CD14-positive monocyte (primary cell): Measurements from ENCODE around the gene PIR. TPM values are rescaled to one million over a fixed set of nuclear protein-coding genes. Genes with fewer than 3 reads are reported as not detected.

Source experiments
- DNase-seq, 3 donors: peaks; one replicate each; pipeline ENCODE4 v3.0.0-alpha.2; 2011 to 2022
- H2AFZ ChIP-seq: 2 replicates; pipeline ENCODE4 v1.6.0; 2012; ENCODE audit warnings: mild to moderate bottlenecking, low read depth, low read length, inconsistent platforms; ENCODE audit not compliant: insufficient read depth, poor library complexity, severe bottlenecking
- H3K27ac ChIP-seq, 2 donors: 1 replicate in 1 of 2; 2 replicates in 1 of 2; pipeline ENCODE4 v1.5.1; 2012 to 2013; ENCODE audit warnings: low read length in 2 of 2, control low read depth in 1 of 2, inconsistent platforms in 1 of 2, low read depth in 1 of 2, mild to moderate bottlenecking in 1 of 2
- H3K27me3 ChIP-seq, 2 donors: one replicate each; pipeline versions ENCODE4 v1.6.0 to v1.6.1; 2011 to 2013; ENCODE audit warnings: low read length in 2 of 2; ENCODE audit not compliant: control insufficient read depth in 2 of 2, insufficient read depth in 2 of 2
- H3K36me3 ChIP-seq, 2 donors: replicated peaks in 1 of 2; 1 replicate in 1 of 2; 2 replicates in 1 of 2; pipeline versions ENCODE4 v1.5.1 to v1.6.1; 2012 to 2013; ENCODE audit warnings: low read length in 2 of 2, control low read depth in 1 of 2, inconsistent platforms in 1 of 2, mild to moderate bottlenecking in 1 of 2; ENCODE audit not compliant: insufficient read depth in 2 of 2, control insufficient read depth in 1 of 2
- H3K4me1 ChIP-seq, 2 donors: 1 replicate in 1 of 2; 2 replicates in 1 of 2; pipeline versions ENCODE4 v1.5.1 to v1.6.1; 2012 to 2013; ENCODE audit warnings: low read length in 2 of 2, control low read depth in 1 of 2, inconsistent platforms in 1 of 2, mild to moderate bottlenecking in 1 of 2, moderate library complexity in 1 of 2; ENCODE audit not compliant: insufficient read depth in 2 of 2, control insufficient read depth in 1 of 2
- H3K4me2 ChIP-seq: replicated peaks from 2 replicates; pipeline ENCODE3; 2012; ENCODE audit warnings: low read length, moderate library complexity, mild to moderate bottlenecking; ENCODE audit not compliant: poor library complexity, severe bottlenecking; ENCODE audit errors: extremely low read depth
- H3K4me3 ChIP-seq, 3 experiments: fragments of 200-600 bp in 1 of 3; sonication (generic) in 1 of 3; replicated peaks in 1 of 3; 1 replicate in 2 of 3; 2 replicates in 1 of 3; pipeline ENCODE4 v1.5.1; 2011 to 2013; ENCODE audit warnings: low read length in 3 of 3, mild to moderate bottlenecking in 3 of 3, control low read depth in 2 of 3, low read depth in 2 of 3, inconsistent platforms in 1 of 3, moderate library complexity in 1 of 3
- H3K79me2 ChIP-seq: 2 replicates; pipeline ENCODE4 v1.6.0; 2012; ENCODE audit warnings: mild to moderate bottlenecking, control low read depth, inconsistent platforms, low read length, moderate library complexity; ENCODE audit not compliant: insufficient read depth
- H3K9ac ChIP-seq: 2 replicates; pipeline ENCODE4 v1.6.0; 2017; ENCODE audit warnings: low read length, mild to moderate bottlenecking; ENCODE audit not compliant: insufficient read depth, poor library complexity, severe bottlenecking
- H3K9me3 ChIP-seq, 2 donors: replicated peaks in 1 of 2; 1 replicate in 1 of 2; 2 replicates in 1 of 2; pipeline versions ENCODE4 v1.5.1 to v1.6.1; 2012 to 2013; ENCODE audit warnings: low read length in 2 of 2, control low read depth in 1 of 2; ENCODE audit not compliant: control insufficient read depth in 1 of 2, insufficient read depth in 1 of 2
- H4K20me1 ChIP-seq: 2 replicates; pipeline ENCODE4 v1.6.0; 2012; ENCODE audit warnings: mild to moderate bottlenecking, low read length, control low read depth, moderate library complexity; ENCODE audit not compliant: insufficient read depth
- H3K27ac Mint-ChIP-seq, 7 donors: one replicate each; pipeline ENCODE4 v1.8.0; 2020; ENCODE audit warnings: mild to moderate bottlenecking in 7 of 7, mixed read lengths in 7 of 7, moderate library complexity in 6 of 7, inconsistent platforms in 2 of 7
- H3K27me3 Mint-ChIP-seq, 3 donors: one replicate each; pipeline ENCODE4 v1.8.0; 2021 to 2022; ENCODE audit warnings: low read depth in 3 of 3, mild to moderate bottlenecking in 3 of 3, mixed read lengths in 3 of 3, moderate library complexity in 3 of 3, inconsistent platforms in 1 of 3
- H3K36me3 Mint-ChIP-seq, 2 donors: one replicate each; pipeline ENCODE4 v1.8.0; 2020; ENCODE audit warnings: mixed read lengths in 2 of 2, inconsistent platforms in 1 of 2, mild to moderate bottlenecking in 1 of 2
- H3K4me1 Mint-ChIP-seq: one replicate; pipeline ENCODE4 v1.8.0; 2020; ENCODE audit warnings: mild to moderate bottlenecking, mixed read lengths
- H3K4me3 Mint-ChIP-seq, 2 donors: one replicate each; pipeline ENCODE4 v1.8.0; 2020; ENCODE audit warnings: mild to moderate bottlenecking in 2 of 2, mixed read lengths in 2 of 2, moderate library complexity in 1 of 2
- H3K9me3 Mint-ChIP-seq, 7 donors: one replicate each; pipeline ENCODE4 v1.8.0; 2020 to 2022; ENCODE audit warnings: mixed read lengths in 7 of 7, mild to moderate bottlenecking in 6 of 7, moderate library complexity in 6 of 7, inconsistent platforms in 2 of 7
- CTCF ChIP-seq: fragments of 200-600 bp; IDR thresholded peaks from one replicate; pipeline ENCODE4 v1.8.0; 2022; ENCODE audit warnings: antibody characterized with exemption, mild to moderate bottlenecking
- WGBS: methylation state at CpG from one replicate; pipeline ENCODE4 v1.1.5; 2013; ENCODE audit warnings: missing lambda C conversion rate; ENCODE audit not compliant: insufficient coverage; 5-methylcytosine and 5-hydroxymethylcytosine counted together
- intact Hi-C, 2 donors: fragments of 100-400 bp; cut with micrococcal nuclease; formaldehyde crosslinking; loops; one replicate each; pipeline versions ENCODE4 v1.15.0 to v1.15.1; 2023
- polyA plus RNA-seq, 3 donors: library from polyadenylated mRNA; depleted of rRNA in 1 of 3; unstranded in 2 of 3; stranded (reverse) in 1 of 3; fragments of 300-500 nt in 2 of 3; fragments of >200 nt in 1 of 3; fragmentation: Illumina TruSeq in 2 of 3; gene quantifications; 1 replicate in 2 of 3; 2 replicates in 1 of 3; pipeline ENCODE4 v1.2.3, GENCODE V29; 2012 to 2021

The PIR gene
- polyA plus RNA-seq, 3 donors: 0.05 to 0.23 TPM; not detected in 1

GRCh38 chrX:15437724-15438123, 55.4 kb downstream of the PIR start:
- Histone ChIP-seq H2AFZ (no peak overlapping the region), H3K36me3 (no peaks in the 10 kb centered on the region), H4K20me1 (no peaks in the 10 kb centered on the region), H3K4me2 (no peak overlapping the region), H3K4me3 (no peak overlapping the region), H3K79me2 (no peaks in the 10 kb centered on the region), H3K9ac (no peak overlapping the region), H3K27ac (no peak overlapping the region), H3K9me3 (no peaks in the 10 kb centered on the region), H3K4me1 (peaks cover 21 to 26% of the 10 kb centered on the region in 2 donors), H3K27me3 (peaks cover 0 to 26% of the 10 kb centered on the region in 2 donors)
- peaks cover 2 to 7% (median 3%) of the 10 kb centered on the region in 7 donors for H3K9me3 Mint-ChIP-seq
- no peak for DNase-seq
- H3K27me3 Mint-ChIP-seq: peaks cover 0 to 23% (median 0%) of the 10 kb centered on the region in 3 donors
- peaks cover 28% of the 10 kb centered on the region for H3K4me1 Mint-ChIP-seq
- no peak overlapping the region for H3K27ac Mint-ChIP-seq
- no CpG with 5 or more reads among the region's 1 CpG for WGBS
- intact Hi-C loops: no loop called here
- H3K36me3 Mint-ChIP-seq: no peaks in the 10 kb centered on the region
- TF ChIP-seq CTCF: no peak
- no peak overlapping the region for H3K4me3 Mint-ChIP-seq

- Histone ChIP-seq H3K27ac (no peak overlapping the region), H3K27me3 (peaks cover 0 to 17% of the 10 kb centered on the region in 2 donors), H3K9me3 (no peaks in the 10 kb centered on the region), H3K36me3 (no peaks in the 10 kb centered on the region), H3K9ac (no peak overlapping the region), H4K20me1 (no peaks in the 10 kb centered on the region), H3K4me3 (no peak overlapping the region), H3K4me1 (peaks cover 21 to 26% of the 10 kb centered on the region in 2 donors), H3K79me2 (no peaks in the 10 kb centered on the region), H2AFZ (no peak overlapping the region), H3K4me2 (no peak overlapping the region)
- Mint-ChIP-seq H3K4me3 (no peak overlapping the region), H3K9me3 (peaks cover 2 to 8% (median 3%) of the 10 kb centered on the region in 7 donors), H3K36me3 (no peaks in the 10 kb centered on the region), H3K27ac (no peak overlapping the region), H3K27me3 (peaks cover 0 to 27% (median 0%) of the 10 kb centered on the region in 3 donors), H3K4me1 (peaks cover 29% of the 10 kb centered on the region)
- TF ChIP-seq CTCF: no peak
- DNase-seq: peak; percentile 3 to 31 (median 16)
- no CpG with 5 or more reads among the region's 2 CpGs for WGBS
- intact Hi-C loops: no loop called here
These were observed 57.1 kb downstream of the PIR start for GRCh38 chrX:15435836-15436619.
